KMS-11 (cell line): ENCODE data around the gene CCDC69.

Source experiments
- H2AFZ ChIP-seq: fragments of 200-600 bp; sonication (generic); 2 replicates; pipeline ENCODE4 v1.6.1; 2016; ENCODE audit warnings: antibody characterized with exemption, mixed run types, low read depth
- H3K27ac ChIP-seq: fragments of 200-600 bp; sonication (generic); 2 replicates; pipeline ENCODE4 v1.6.1; 2016; ENCODE audit warnings: mild to moderate bottlenecking, mixed run types
- H3K27me3 ChIP-seq: fragments of 200-600 bp; sonication (generic); 2 replicates; pipeline ENCODE4 v1.6.1; 2017; ENCODE audit warnings: mild to moderate bottlenecking, low read depth, mixed run types, moderate library complexity; ENCODE audit not compliant: insufficient read depth
- H3K36me3 ChIP-seq: fragments of 200-600 bp; sonication (generic); 2 replicates; pipeline ENCODE4 v1.6.1; 2017; ENCODE audit warnings: mild to moderate bottlenecking, mixed run types; ENCODE audit not compliant: insufficient read depth
- H3K4me1 ChIP-seq: fragments of 200-600 bp; sonication (generic); 2 replicates; pipeline ENCODE4 v1.6.1; 2016; ENCODE audit warnings: mild to moderate bottlenecking, low read depth, mixed run types; ENCODE audit not compliant: poor library complexity, severe bottlenecking
- H3K4me2 ChIP-seq: fragments of 200-600 bp; sonication (generic); 2 replicates; pipeline ENCODE4 v1.7.0; 2016; ENCODE audit warnings: mild to moderate bottlenecking, mixed run types
- H3K4me3 ChIP-seq: fragments of 200-600 bp; sonication (generic); IDR thresholded peaks from 2 replicates; pipeline ENCODE4 v1.6.1; 2017; ENCODE audit warnings: low read depth, low read length, mixed read lengths; ENCODE audit not compliant: insufficient read depth
- H3K79me2 ChIP-seq: fragments of 200-600 bp; sonication (generic); 2 replicates; pipeline ENCODE4 v1.6.1; 2016; ENCODE audit warnings: low read depth, mixed run types; ENCODE audit not compliant: insufficient read depth
- H3K9ac ChIP-seq: fragments of 200-600 bp; sonication (generic); 2 replicates; pipeline ENCODE4 v1.6.1; 2016; ENCODE audit warnings: mild to moderate bottlenecking, mixed run types
- H4K20me1 ChIP-seq: fragments of 200-600 bp; sonication (generic); 2 replicates; pipeline ENCODE4 v1.6.1; 2016; ENCODE audit warnings: mild to moderate bottlenecking, mixed run types; ENCODE audit not compliant: insufficient read depth
- TF ChIP-seq, protein P1 (sequence below): fragments of 200-600 bp; sonication (generic); conservative IDR thresholded peaks from 2 replicates; pipeline ENCODE4 v1.6.1; 2017; ENCODE audit warnings: low read depth, mild to moderate bottlenecking, antibody characterized with exemption, low read length, moderate library complexity, mixed read lengths

CCDC69 gene

DNA sequence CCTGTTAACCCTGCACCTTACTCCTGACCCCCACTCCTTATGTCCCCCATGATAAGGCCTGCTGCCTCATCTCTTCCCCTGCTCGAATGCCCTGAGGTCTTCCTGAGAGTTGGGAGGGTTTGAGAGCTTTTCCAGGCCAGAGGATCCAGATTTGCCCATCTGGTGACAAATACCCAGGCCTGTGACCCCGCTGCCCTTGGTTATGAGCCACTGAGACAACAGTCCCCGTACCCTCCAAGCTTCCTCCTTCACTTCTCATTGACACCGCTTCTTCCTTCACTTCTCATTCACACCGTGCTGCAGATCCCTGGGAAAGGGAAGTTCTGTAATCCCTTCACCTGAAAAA lies 29.7 kb upstream of the CCDC69 start:
- H4K20me1 ChIP-seq, result no peaks in the 10 kb centered on the region
- H3K27ac ChIP-seq, result no peak overlapping the region
- peaks cover 4% of the 10 kb centered on the region for H3K4me1 ChIP-seq
- no peak overlapping the region for H3K4me3 ChIP-seq
- TF ChIP-seq, protein P1, sequence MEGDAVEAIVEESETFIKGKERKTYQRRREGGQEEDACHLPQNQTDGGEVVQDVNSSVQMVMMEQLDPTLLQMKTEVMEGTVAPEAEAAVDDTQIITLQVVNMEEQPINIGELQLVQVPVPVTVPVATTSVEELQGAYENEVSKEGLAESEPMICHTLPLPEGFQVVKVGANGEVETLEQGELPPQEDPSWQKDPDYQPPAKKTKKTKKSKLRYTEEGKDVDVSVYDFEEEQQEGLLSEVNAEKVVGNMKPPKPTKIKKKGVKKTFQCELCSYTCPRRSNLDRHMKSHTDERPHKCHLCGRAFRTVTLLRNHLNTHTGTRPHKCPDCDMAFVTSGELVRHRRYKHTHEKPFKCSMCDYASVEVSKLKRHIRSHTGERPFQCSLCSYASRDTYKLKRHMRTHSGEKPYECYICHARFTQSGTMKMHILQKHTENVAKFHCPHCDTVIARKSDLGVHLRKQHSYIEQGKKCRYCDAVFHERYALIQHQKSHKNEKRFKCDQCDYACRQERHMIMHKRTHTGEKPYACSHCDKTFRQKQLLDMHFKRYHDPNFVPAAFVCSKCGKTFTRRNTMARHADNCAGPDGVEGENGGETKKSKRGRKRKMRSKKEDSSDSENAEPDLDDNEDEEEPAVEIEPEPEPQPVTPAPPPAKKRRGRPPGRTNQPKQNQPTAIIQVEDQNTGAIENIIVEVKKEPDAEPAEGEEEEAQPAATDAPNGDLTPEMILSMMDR, result no peak
- no peaks in the 10 kb centered on the region for H3K36me3 ChIP-seq
- H3K79me2 ChIP-seq, result no peaks in the 10 kb centered on the region
- peak overlapping the region; percentile 82 for H2AFZ ChIP-seq
- H3K27me3 ChIP-seq, result no peaks in the 10 kb centered on the region
- peak overlapping the region; percentile 72 for H3K4me2 ChIP-seq
- no peak overlapping the region for H3K9ac ChIP-seq

DNA sequence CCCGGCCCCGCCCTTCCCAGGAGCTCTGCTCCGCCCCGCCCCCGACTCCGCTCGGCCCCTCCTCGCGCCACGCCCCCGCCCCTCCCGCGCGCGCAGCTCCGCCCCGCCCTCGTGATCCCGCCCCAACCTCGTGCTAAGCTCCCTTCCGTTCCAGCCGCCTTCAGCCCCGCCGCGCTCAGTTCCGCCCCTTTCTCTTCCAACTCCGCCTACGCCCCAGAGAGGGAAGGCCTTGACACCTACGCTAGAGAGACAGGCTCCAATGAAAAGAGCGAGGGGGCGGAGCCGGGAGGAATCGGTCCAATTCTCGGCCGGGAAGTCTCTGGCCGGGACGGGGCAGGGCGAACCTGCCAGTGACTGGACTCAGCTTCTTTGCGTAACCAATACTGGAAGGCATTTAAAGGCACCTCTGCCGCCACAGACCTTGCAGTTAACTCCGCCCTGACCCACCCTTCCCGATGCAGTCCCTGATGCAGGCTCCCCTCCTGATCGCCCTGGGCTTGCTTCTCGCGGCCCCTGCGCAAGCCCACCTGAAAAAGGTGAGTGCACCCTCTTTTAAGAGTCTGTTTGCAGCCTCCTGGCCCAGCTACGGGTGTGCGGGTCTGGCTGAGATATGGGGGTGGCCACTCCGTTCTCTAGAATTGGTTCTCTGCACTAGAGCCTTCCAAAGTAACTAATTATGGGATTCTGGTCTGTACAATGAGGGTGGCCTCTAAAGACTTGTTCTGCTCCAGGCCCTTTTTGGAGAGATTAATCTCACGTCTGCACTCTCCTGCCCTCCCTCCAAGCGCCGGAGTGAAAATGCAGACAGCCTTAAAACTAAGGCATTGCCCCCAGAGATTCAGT lies 29.1 kb upstream of the CCDC69 start, which contains the start of gene GM2A:
Gene GM2A (plus strand): TSS at position 424 of the 843 bp plus-strand sequence. CDS start 32 bp downstream, at position 456.
- H3K79me2 ChIP-seq, result no peaks in the 10 kb centered on the region

DNA sequence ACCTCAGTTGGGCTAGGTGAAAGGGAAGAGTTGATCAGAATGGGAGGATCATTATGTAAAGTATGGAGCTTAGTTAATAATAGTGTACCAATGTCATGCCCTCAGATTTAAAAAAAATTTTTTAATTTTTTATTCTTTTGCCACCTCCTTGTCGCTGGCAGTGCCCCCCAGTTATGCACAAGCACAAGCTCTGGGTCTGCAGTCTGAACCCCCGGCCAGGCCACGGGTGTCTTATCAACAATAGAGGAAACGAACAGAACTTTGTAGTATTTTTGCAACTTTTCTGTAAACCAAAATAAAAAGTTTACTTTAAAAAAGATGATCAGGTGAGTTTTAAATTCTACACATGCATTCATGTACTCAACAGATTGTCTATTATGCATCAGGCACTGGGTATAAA lies 27.7 kb upstream of the CCDC69 start:
- TF ChIP-seq, protein P1, result no peak
- H3K36me3 ChIP-seq, result no peaks in the 10 kb centered on the region
- H4K20me1 ChIP-seq, result no peaks in the 10 kb centered on the region
- H3K4me2 ChIP-seq, result peak overlapping the region; percentile 31; the same call in 1 of the 2 replicates
- no peaks in the 10 kb centered on the region for H3K27me3 ChIP-seq
- H2AFZ ChIP-seq, result peak overlapping the region; percentile 53; the same call in 1 of the 2 replicates
- H3K4me3 ChIP-seq, result no peak overlapping the region
- H3K27ac ChIP-seq, result no peak overlapping the region
- H3K9ac ChIP-seq, result no peak overlapping the region
- H3K4me1 ChIP-seq, result peaks cover 4% of the 10 kb centered on the region
- no peaks in the 10 kb centered on the region for H3K79me2 ChIP-seq

More for the DNA sequence above, 29.1 kb upstream of the CCDC69 start, which contains the start of gene GM2A:
- H3K4me1 ChIP-seq, result peaks cover 4% of the 10 kb centered on the region
- peak within 1 kb of the TSS; percentile 72 for H3K4me2 ChIP-seq
- no peaks in the 10 kb centered on the region for H4K20me1 ChIP-seq
- TF ChIP-seq, protein P1, result no peak
- H3K36me3 ChIP-seq, result no peaks in the 10 kb centered on the region
- peak within 1 kb of the TSS; percentile 26; the same call in 1 of the 2 replicates for H3K9ac ChIP-seq
- H3K27me3 ChIP-seq, result no peaks in the 10 kb centered on the region
- no peak within 1 kb of the TSS for H3K27ac ChIP-seq
- peak within 1 kb of the TSS; percentile 82 for H2AFZ ChIP-seq
- H3K4me3 ChIP-seq, result no peak within 1 kb of the TSS

DNA sequence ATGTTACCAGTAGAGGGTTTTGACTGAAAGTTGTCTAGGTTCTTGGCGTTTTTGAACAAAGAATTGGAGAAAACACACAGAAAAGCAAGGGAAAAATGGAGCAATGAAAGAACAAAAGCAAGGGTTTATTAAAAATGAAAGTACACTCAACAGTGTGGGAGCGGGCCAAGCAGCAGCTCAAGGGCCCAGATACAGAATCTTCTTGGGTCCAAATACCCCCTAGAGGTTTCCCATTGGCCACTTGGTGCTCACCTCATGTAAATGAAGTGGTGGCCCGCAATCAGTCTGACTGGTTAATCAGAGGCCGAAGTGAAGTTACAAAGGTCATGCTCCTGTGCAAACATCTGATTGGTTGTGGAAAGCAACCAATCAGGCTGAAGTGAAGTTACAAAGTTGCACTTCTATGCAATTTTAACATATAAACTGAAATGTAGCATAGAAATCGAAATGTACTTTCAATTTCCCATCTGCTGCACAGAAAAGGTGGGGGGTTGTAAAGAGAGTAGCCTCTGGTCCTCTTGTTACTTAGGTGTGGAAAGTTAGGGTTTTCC lies 27.2 kb upstream of the CCDC69 start:
- no peak overlapping the region for H3K4me3 ChIP-seq
- no peak overlapping the region for H3K27ac ChIP-seq
- no peak overlapping the region for H3K4me2 ChIP-seq

More for the DNA sequence above, 27.2 kb upstream of the CCDC69 start:
- H3K79me2 ChIP-seq, result no peaks in the 10 kb centered on the region
- H3K9ac ChIP-seq, result no peak overlapping the region
- H3K4me1 ChIP-seq, result peaks cover 4% of the 10 kb centered on the region
- H3K36me3 ChIP-seq, result no peaks in the 10 kb centered on the region
- no peak overlapping the region for H2AFZ ChIP-seq
- no peaks in the 10 kb centered on the region for H4K20me1 ChIP-seq
- H3K27me3 ChIP-seq, result no peaks in the 10 kb centered on the region
- TF ChIP-seq, protein P1, result no peak
